Measurements from ENCODE around the gene SLC5A3.

The SLC5A3 gene

DNA sequence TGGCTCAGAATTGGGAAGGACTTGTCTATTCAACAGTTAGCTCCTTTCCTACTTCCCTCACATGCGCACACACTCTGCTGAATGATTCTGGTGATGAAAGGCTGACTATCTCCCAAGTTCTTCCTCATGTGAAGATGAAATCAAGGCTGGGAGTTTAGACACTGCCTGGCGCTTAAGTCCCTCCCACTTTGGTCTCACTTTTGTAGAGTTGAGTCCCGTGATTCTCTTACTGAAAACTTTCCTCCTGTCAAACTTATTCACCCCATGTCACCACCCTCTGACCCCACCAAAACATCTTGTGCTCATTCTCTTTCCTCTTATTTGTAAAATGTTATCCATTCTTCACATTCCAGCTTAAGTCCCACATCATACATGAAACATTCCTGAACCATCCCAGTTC is 8.4 kb upstream of the SLC5A3 start:
- no peak for DNase-seq

DNA sequence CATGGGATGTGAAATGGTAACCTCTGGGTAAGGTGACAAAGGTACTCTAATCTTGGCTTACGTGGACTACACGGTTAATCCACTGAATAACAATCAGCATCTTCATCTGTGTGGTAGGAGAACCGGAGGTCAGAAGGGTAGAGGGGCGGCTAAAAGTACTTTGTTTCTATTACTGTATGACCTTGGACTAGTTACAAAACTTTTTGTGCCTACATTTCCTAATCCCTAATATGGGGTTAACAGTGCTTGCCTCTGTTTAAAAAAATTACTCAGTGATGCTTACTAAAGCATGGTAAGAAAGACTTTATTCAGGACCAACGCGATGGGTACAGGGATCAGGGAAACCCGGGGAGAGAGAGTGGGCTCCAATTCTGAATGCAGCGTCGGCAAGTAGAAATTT is 1.7 kb upstream of the SLC5A3 start:
- DNase-seq, result no peak

DNA sequence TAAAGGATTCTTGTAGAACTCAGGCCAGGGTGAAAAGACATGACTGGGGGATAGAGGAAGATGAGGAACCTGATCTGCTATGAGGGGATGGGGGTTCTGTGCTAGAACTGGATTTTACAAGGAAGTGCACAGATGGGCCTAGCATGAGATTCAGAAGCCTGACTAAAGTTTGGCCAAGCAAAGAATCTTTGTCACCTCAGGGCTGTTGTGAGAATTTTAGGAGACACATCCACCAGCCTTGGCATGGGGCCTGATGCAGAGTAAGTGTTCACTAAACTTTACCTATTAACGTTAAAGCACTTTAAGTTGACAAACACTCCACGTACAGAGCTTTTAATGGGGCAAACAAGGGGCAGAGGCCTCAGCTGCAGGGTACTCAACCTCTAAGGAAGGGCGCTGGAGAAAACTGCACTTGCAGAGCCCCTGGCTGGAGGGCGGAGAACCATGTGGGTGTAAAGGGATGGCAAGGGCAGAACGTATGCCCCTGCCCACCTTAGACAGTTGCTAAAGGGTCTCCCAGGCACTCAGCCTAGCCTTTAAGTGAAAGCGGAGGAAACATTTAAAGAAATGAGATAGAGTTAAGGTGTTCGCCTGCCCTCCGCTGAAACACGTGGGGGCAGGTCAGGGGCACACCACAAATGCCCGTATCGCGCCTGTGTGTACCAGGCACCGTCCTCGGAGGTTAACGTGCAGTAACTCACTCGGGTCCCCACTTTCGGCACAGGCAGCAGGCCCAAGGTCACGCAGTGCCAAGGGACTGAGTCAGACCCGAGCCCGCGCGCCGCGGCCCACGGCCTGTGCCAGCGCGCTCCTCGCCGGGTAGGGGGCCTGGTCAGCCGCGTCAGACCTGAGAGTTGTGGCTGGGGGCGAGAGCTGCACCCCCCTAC is 990 bp upstream of the SLC5A3 start:
- peak in 24 of 51 donors; percentile 22 to 81 (median 50) for DNase-seq

DNA sequence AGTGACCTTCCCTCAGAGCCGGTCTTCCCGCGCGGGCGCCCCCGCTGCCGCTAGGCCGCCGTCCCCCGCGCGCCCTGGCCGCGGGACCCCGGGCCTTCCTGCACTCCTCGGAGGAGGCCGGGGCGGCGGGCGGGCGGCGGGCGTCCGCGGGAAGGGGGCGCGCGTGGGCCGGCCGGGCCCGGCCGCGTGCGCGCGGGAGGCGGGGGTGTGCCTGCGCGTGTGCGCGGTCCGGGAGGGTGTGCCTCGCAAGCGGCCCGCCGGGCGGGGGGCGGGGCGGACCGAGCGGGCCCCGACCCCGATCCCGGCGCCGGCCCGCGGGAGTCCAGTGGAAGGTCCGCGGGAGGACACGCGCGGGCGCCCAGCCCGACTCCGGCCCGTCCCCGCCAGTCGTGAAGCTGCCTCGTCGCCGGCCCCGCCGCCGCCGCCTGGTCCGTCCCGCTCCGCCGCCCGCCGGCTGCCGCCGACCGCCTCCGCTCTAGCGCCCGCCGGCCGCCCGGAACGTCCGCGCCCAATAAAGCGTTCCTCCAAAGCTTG is 438 bp downstream of the SLC5A3 start:
- DNase-seq, result peak in 20 of 51 donors; percentile 28 to 67 (median 46)

DNA sequence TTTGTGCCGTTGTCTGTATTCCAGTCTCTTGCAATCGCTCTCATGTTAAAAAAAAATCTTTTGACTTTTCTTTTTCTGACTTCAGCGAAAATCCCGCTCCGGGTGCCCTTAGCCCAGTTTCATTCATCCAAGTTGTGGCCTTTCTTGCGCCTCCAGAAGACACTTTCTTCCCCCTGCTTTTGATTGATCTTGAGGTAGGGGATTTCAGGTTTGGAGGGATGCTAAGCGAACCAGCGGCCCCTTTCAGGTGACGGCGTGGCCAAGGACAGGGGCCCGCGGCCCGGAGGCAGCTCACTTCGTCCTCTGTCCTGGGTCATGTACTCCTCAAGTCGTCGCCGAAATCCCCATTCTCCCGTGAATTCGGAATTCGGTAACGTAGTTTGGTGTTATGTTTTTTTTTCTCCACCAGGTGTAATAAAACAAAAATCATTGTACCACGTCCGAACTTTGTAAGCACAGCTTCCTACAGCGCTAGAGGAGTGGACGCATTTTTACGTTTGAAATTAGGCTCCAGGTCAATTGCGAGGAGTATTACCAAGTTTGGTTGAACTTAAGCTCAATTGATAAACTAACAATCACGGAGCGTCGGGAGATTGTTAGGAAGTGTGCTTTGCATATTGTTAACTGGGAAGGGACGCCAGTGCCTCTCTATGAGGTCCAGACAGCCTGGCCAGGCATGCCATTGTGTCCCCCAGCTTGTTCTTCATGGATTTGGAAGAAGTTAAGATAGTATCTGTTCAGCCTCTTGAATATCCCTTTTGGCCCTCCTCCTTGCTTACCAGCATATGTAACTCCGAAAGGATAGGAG is 1.1 kb downstream of the SLC5A3 start:
- DNase-seq, result peak in 4 of 51 donors; percentile 4 to 13 (median 4)

DNA sequence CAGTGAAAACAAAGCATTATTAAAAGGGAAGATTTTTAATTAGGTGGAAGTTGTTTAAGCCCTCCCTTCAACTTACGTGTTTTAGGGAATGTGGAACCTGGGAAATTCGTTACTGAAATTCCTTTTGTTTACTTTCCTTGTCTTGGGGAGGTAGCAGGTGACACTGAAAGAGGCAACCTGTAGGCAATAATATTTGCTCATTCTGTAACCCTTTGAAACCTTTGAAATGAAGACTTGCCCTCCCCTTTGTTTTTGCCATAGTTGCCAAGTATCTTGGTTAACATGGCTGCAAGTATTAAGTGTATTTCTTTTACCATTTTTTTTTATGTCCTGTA is 1.7 kb downstream of the SLC5A3 start:
- DNase-seq, result no peak

DNA sequence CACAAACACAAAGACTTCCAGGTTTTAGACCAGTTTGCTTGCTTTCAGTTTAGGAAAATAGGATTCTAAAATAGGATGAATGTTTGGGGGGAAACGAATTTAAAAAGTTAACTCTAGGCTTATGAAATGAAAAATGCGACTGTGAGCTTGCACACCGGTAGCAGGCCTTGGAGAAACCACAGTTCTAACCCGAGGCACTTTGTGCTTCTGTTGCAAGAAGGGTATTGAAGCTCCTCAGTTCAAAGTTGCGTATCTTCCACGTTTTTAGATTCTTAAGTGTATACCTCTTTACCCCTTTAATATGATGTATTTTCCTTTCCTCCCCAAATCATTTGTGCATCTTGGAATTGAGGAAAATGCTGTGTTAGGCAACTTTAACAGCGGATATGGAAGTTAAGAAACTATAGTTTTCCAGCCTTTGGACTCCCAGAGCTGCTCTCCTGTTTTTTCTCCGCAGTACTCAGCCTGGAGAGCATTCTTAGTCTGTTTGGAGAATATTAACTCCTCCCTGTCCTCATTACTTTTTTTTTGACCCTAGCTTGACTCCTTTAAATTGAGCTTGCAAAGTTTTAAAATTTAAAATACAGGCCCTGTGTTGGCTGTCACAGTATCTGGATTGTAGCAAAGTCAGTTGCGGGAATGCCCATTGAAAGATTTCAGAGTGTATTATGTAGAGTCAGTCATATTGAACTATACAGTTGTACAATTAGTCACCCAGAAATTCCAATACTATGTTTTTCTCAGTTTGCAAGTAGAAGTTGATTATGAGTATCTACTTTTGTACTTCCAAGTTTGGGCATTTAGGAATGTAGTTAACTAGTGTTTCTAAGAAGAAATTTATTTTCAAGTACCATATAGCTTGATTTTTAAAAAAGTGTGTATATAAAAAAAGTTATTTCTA is 2.6 kb downstream of the SLC5A3 start:
- no peak for DNase-seq

DNA sequence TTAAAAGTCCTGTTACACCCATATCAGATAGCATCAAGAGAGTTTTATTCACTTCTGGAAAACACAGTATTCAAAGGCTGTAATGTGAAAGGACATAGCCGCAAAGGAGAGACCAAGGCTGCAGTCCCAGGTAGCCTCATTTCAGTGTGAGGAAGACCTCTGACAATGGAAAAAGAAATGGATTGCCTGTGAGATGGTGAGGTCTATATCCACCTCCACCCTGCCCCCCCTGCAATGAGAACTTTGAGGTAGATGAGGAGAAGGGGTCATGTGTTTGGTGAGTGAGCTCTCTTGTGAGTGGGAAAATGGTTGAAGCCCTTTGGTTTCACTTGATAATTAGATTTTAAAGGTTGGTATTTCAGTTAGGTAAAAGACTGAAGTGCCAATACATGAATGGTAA is 3.5 kb downstream of the SLC5A3 start:
- no peak for DNase-seq

DNA sequence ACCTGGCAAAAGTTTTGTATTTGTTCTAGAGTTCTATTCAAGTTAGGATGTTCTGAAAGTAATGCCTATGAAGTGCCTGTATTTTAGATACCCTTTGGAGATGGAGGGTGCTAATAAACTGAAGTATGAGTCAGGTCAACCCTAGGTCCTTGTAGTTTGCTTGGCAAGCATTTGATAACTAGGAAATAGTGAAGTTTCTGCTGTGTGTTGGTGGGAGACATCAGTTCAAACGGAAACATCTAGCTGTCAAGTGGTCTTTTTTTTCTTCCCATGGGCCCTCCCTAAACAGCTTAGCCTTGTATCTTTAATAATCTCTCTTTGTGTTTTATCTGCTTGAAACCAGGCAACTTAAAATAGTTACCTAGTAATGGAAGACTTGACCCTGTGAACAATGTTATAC is 4.5 kb downstream of the SLC5A3 start:
- DNase-seq, result no peak

DNA sequence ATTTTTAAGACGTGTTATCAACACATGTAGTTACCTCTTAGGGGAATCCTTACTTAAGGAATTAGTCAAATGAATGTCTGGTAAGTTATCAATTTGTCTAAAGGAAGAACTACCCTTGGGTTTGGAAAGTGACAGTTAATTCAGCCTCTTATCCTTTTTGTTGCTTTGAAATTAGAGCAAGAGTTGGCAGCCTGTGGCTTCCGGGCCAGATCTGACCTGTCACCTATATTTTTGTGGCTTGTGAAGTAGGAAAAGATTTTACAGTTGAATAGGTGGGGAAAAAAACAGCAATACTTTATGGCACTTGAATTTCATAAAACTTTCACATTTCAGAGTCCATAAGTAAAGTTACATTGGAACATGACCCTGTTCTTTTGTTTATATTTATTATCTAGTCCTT is 5.5 kb downstream of the SLC5A3 start:
- DNase-seq, result no peak

DNA sequence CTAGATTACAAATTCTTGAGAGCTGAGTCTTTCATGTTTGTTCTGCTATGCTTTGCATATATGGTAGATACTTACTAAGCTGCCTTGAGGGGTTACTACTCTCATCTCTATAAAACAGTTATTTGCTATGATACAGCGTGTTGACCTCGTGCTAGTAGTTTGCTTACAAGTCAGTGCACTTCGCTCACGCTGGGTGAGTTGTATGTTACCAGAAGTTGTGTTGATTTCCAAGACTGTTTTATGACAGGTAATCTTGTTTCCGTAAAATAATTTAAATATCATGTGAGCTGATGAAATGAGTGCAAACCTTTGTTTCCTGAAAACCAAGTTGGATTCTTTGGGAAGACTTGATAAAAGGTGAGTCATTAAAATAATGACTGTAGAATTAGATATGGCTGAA is 7.3 kb downstream of the SLC5A3 start:
- DNase-seq, result no peak

DNA sequence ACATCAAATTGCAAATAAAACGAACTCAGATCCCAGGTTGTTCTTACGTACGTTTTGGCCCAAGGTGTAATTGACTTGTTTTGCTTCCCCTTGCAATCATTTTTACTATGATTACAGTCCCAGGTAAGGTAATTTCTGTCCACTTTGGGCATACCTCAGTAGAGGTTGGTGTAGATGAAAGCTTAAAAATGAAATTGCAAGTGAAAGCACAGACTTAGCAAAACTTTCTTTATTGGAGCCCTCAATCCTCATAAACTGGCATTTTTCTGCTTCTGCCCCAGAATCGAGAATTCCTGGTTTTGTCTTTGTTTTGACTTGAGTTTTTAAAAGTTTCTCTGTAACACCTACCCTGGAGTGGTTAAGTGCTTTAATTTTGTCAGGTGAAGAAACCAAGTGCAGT is 9.4 kb downstream of the SLC5A3 start:
- no peak for DNase-seq

DNA sequence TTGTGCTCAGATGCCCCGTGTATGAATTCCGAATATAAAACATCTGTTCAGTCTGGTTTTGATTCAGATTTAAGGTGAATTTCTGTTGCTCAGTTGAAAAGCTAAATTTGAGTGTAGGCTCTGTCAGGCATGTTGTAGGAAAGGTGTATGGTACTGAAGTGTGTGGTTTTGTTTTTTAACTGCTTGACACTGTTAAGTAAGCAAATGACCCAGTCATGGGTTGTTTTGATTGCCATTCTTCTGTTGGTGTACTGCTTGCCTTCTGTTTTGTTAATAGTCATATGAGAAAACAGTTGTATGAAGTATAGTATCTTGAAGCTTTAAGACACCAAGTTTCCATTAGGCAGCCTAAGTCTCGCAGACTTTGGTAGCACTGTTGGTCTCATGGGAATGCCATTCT is 10.0 kb downstream of the SLC5A3 start:
- no peak for DNase-seq

DNA sequence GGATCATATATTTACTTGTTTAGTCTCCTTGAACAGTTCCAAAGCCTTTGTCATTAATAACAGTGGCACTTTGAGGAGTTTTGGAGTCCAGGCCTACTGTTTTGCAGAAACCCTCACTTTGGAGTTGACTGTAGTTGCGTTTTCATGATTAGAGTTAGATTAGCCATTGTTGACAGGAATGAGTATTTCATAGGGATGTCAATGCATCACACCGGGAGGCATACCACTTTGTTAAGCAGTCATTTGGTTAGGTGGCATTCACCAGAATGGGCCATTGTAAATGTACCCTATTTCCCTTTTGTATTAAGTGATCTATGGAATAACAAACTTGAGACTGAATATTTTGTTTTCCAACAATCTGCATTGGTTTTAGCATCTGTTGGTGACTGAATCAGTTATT is 11.8 kb downstream of the SLC5A3 start:
- no peak for DNase-seq

DNA sequence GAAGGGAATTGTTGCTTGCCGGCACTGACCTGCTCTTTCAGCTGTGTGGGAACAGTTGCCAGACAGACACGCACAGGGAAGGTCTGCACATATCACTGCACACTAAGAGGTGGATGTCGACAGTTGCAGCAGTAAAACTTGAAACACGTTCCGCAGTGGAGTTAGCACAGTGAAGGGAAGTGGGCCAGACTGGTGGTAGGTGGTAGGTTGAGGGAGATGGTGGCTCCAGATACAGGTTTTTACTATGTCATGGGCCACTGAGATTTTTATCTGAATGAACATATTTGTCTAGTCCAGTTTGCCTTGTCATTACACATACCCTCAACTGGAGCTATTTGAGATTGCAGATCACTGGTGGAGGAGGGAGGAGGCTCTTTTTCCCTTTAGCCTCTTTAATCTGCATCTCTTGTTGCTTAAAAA is 13.5 kb downstream of the SLC5A3 start:
- no peak for DNase-seq

DNA sequence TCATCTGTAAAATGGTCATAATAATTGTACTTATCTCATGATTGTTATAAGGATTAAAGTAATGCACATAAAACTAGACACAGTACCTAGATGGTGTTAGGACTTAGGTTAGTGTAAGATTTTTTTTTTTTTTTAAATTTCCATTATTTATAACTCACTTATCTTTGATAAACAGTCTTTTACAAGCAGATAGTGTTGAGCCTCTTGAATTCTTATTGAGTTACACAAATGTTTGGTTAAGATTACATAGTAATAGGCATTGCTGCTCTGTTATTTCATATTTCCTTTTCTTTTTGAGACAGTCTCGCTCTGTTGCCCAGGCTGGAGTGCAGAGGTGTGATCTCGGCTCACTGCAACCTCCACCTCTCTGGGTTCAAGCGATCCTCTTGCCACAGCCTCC is 15.4 kb downstream of the SLC5A3 start:
- DNase-seq, result no peak

DNA sequence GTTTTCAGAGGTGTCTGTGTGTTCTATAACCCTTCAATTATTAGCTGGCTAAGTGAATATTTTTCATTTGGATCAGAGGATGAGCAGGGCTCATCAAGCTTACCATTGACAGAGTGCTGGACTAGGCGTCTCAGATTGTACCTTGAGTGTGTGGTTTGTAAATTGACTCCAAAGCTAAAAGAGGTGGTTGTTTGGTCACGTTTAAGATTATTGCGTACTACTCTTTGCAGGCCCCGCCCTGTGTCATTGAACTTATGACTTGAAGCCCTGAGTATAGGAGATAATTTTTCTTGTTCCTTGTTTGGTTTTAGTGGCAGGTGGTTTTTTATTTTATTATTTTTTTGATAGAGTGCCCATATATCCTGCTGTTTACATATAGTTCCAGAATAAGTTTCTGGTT is 17.7 kb downstream of the SLC5A3 start:
- no peak for DNase-seq

DNA sequence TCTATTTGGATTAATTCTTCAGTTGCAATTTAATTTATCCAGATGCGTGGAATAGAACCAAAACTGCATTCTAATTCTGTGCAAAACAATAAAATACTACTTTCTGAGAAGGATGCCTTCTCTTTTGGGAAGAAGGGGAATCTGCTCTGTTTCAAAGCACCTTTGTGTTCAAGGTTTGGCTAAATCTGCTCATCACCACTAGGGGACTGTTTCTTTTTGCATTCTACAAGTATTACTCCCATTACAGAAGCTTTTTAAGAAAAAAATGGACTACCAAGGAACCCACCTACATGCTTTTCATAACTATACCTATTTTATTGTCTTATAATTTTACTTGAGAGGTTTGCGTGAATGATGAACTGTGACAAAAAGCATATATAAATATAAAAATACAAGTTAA is 18.2 kb downstream of the SLC5A3 start:
- DNase-seq, result no peak

DNA sequence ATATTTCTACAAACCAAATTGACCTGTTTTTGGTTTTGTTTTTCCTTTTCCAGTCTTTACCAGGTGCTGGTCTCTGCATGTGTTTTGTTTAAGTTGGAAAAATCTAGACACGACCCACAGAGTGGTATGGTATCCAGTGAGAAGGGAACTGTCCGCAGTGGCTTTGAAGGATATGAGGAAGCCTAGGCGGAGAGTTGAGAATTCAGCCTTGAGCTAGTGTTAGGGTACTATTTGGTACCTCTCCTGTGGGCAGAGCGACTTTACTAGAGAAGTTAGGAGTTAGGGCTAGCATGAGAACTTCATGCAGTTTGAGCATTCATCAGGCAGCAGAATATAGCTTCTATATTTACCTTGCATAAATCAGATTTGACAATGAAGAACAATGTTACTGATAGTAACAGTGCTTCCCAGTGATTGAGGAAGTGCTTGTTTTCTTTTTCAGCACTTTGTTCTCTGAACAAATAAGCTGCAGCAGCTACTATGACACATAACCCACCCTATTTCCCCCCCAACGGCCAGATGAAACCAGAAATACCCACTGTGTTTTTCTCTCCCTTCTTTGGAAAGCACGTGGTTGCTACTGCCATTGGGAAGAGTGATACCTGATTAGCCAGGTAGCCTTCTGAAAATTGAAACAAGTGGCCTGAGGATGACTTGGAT is 19.0 kb downstream of the SLC5A3 start:
- no peak for DNase-seq

DNA sequence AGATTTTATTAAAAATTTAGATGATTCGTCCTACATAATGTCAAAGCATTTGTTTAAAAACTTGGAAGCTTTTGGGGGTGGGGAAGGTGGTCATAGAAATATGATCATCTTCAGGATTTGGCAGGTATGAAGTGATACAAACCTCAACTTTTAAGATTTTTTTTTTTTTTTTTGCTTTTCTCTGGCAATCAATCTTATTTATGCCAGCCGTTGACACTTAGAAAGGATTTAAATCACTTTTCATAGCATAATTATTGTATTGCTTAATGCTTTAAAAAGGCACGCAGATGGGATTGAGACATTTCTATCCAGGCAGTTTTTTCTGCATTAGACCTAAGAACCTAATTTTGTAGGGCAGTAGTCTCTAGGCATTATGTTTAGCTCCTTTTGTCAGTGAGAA is 19.7 kb downstream of the SLC5A3 start:
- DNase-seq, result no peak

DNA sequence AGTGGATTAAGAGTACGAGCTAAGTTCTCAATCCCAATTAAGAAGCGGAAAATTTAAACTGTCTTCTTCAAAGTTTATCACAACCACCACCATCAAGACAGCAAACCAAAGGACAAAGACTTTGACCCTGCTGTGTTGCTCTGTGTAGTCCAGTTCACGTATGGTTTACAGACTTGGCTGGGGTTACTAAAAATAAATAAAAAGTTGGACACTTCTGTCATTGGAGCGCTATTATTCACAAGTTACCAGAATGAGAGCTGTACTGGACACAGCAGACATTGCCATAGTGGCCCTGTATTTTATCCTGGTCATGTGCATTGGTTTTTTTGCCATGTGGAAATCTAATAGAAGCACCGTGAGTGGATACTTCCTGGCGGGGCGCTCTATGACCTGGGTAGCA is 21.6 kb downstream of the SLC5A3 start:
- DNase-seq, result no peak

Data from hypothalamus (tissue), 51 donors.